Measurements from ENCODE around the gene SPDL1. TPM values are rescaled to one million over a fixed set of nuclear protein-coding genes. Genes with fewer than 3 reads are reported as not detected.

The SPDL1 gene
- total RNA-seq, 4 donors from 2014 or later: 5.8 to 19.2 (median 9.9) TPM

DNA sequence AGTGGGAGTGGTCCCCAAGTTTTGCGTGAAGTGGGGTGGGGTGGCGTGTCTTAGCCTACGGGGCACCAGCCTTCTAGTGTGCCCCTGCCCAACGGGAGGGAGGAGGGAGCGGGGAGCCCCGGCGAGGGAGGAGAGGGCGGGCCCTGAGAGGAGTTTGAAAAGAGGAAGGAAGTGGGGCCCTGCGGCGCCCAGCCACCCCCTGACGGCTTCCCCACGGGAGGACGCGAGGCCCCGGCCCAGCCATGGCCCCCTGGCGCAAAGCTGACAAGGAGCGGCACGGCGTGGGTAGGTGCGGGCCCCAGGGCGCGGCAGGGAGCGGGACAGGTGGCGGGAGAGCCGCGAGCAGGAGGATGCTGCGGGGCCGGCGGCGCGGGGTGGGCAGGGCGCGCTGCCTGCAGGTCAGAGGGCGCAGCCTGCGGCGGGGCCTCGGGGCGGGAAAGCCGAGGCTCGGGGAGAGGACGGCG, 53.5 kb downstream of the SPDL1 start, which contains the start of gene DOCK2:
TSS of gene DOCK2 (plus strand) at position 191 of the 464 bp plus-strand sequence. CDS start at position 243, 52 bp downstream.
- TF ChIP-seq, protein P1, sequence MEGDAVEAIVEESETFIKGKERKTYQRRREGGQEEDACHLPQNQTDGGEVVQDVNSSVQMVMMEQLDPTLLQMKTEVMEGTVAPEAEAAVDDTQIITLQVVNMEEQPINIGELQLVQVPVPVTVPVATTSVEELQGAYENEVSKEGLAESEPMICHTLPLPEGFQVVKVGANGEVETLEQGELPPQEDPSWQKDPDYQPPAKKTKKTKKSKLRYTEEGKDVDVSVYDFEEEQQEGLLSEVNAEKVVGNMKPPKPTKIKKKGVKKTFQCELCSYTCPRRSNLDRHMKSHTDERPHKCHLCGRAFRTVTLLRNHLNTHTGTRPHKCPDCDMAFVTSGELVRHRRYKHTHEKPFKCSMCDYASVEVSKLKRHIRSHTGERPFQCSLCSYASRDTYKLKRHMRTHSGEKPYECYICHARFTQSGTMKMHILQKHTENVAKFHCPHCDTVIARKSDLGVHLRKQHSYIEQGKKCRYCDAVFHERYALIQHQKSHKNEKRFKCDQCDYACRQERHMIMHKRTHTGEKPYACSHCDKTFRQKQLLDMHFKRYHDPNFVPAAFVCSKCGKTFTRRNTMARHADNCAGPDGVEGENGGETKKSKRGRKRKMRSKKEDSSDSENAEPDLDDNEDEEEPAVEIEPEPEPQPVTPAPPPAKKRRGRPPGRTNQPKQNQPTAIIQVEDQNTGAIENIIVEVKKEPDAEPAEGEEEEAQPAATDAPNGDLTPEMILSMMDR (IDR thresholded peaks at IDR 0.05; ENCODE audit: low read depth): no peak

DNA sequence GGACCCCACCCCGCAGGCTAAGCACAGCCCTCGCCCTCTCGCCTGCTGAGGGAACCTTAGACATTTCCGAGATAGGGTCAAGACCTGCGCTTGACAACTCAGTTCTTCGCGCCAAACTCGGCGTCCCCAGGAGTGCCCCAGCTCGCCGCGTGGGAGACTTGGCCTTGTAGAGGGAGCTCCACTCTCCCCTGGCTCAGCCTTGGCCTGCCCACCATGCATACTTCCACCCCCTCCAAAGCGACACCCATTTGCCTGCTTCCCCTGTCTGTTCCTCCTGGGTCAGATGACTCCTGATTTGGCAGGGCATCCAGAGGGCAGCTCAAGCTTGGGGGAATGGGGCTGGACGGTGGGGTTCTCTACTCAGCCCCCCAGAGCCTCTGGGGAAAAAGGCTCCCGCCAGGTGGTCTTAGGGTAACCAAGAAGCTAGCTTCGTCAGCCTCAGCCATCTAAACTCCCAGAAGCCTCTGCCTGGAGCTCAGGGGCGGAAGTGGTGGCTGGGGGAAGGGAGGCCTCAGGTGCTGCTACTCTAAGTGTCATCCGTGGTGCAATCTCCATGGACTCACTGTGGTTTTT, 54.1 kb downstream of the SPDL1 start:
- TF ChIP-seq, protein P1 (IDR thresholded peaks at IDR 0.05; ENCODE audit: low read depth): no peak

DNA sequence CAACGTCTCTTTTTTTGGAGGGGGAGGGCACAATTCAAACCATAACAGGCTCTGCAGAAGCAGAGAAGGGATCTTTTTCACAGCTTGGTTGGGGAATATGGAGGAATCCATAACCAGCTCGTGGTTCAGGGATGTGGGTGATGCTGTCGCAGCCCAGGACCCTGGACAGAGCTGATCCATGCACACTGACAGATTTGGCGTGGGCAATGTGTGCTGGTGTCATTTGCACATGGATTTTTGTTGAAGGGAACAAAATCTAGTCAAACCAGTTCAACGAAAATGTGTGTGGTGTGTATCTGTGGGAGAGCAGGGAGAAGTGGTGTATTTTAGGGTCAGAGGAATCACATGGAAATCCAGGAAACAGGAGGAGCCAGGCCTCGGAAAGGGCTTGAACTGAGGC, 57.7 kb downstream of the SPDL1 start:
- TF ChIP-seq, protein P1 (IDR thresholded peaks at IDR 0.05; ENCODE audit: low read depth): no peak

DNA sequence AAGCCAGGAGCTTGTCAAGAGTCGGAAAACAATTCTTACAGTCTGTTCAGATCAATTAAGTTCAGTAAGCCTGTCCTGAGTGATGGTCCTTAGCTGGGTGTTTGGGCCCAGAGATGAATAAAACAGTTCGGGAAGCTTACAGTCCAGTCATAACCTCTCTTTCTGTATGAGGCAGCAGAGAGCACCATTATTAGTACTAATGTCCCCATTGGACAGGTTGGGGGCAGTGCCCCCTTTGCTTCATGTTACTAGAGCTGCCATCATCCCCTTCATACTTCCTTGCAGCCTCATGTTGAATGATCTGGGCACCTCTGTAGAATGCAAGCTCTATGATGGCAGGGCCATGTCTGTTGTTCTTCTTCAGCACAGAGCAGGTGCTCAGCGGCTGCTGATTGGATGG, 63.3 kb downstream of the SPDL1 start:
- TF ChIP-seq, protein P1 (IDR thresholded peaks at IDR 0.05; ENCODE audit: low read depth): no peak

DNA sequence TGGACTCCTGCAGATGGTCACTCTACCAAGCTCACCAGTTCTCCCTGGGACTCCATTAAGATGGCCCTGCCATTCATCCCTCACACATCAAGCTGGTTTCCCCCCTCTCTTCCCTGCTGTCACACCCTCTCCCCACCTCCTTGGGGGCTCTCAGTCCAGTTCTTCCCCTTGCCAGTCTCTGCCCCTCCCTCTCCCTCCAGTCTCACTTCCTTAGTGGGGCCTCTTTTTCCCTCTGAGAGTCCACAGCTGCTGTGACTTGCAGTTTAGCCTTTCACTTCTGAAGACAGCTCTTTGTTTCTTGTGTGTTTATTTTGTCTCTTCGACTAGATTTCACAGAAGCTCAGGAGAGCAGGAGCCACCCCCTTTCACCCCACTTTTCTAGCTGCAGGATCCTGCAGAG, 64.0 kb downstream of the SPDL1 start:
- TF ChIP-seq, protein P1 (IDR thresholded peaks at IDR 0.05; ENCODE audit: low read depth): no peak

DNA sequence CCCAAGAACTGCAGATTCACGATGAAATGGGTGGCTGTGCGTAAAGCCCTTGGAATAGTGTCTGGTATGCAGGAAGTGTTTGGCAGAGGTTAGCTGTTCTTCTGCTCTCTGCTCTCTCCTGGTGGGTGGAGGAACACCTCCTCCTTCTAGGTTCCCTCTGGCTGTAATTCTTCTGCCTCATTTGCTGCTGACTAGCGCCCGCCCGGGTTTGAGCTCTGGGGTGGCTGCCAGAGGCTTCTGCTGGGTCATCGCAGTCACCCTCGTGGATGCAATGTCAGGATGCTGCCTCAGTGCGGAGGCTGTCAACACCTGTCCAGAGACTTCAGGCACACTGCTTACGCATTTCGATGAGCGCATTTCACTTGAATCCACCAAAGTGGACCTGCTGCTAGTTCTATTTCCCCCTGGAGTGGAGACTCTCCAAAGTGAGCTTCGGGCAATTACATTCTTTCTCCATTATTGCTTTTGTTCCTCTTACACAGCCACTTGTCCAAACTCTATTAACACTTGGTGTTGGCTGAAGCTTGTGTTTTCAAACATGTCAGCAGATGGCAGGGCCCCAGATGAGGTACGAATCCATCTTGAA, 65.2 kb downstream of the SPDL1 start:
- TF ChIP-seq, protein P1 (IDR thresholded peaks at IDR 0.05; ENCODE audit: low read depth): no peak

DNA sequence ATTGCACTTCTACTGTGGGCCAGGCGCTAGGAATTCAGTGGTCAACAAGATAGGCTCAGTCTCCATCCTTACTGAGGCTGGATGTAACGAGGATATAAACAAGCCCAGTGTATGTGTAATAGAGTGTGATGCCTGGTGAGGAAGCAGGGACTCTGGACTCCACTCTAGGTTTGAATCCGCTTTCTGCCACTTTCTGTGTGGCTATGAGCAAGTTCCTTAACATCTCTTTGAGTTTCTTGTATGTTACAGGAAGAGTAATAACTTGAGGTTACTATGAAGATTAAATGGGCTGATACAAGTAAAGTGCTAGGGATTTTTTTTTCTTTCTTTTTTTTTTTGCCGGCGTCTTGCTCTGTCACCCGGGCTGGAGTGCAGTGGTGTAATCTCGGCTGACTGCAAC, 65.9 kb downstream of the SPDL1 start:
- TF ChIP-seq, protein P1 (IDR thresholded peaks at IDR 0.05; ENCODE audit: low read depth): no peak
